SK-N-SH treated with all-trans-retinoic acid at 6 μM for 48 hours (cell line): ENCODE results near the gene CEP164.

Experiments used
- ATAC-seq: fragments of 200-7000 bp; cut with Tn5 transposase; 3 replicates; pipeline ENCODE4 v1.9.1; 2020; ENCODE audit warnings: mild to moderate bottlenecking, moderate library complexity
- ARNTL ChIP-seq: fragments of 450-650 bp; formaldehyde crosslinking; IDR thresholded peaks from 2 replicates; pipeline ENCODE4 v1.5.0; 2020; ENCODE audit warnings: low read depth, mild to moderate bottlenecking, moderate library complexity, borderline replicate concordance
- BACH2 ChIP-seq: fragments of 250-450 bp; sonication (Bioruptor Pico); IDR thresholded peaks from 2 replicates; pipeline ENCODE4 v1.9.0; 2021; ENCODE audit warnings: mild to moderate bottlenecking, borderline replicate concordance
- CSDC2 ChIP-seq: fragments of 250-450 bp; sonication (Bioruptor Pico); IDR thresholded peaks from 2 replicates; pipeline ENCODE4 v1.5.0; 2020; ENCODE audit warnings: mild to moderate bottlenecking, moderate library complexity
- ESRRG ChIP-seq: fragments of 250-450 bp; sonication (Bioruptor Pico); IDR thresholded peaks from 2 replicates; pipeline ENCODE4 v1.6.1; 2021; ENCODE audit warnings: mild to moderate bottlenecking
- GLIS3 ChIP-seq: fragments of 250-450 bp; sonication (Bioruptor Pico); IDR thresholded peaks from 2 replicates; pipeline ENCODE4 v1.5.0; 2020; ENCODE audit warnings: mild to moderate bottlenecking, moderate library complexity
- ISL1 ChIP-seq: fragments of 250-450 bp; sonication (Bioruptor Pico); IDR thresholded peaks from 2 replicates; pipeline ENCODE4 v2.1.2; 2022; ENCODE audit warnings: mild to moderate bottlenecking, moderate library complexity
- OSR1 ChIP-seq: fragments of 250-450 bp; sonication (Bioruptor Pico); IDR thresholded peaks from 2 replicates; pipeline ENCODE4 v1.8.0; 2022; ENCODE audit warnings: moderate library complexity, mild to moderate bottlenecking, inconsistent platforms
- PPARA ChIP-seq: fragments of 250-450 bp; sonication (Bioruptor Pico); IDR thresholded peaks from 2 replicates; pipeline ENCODE4 v1.5.0; 2020; ENCODE audit warnings: mild to moderate bottlenecking, borderline replicate concordance
- RARB ChIP-seq: fragments of 250-450 bp; sonication (Bioruptor Pico); IDR thresholded peaks from 2 replicates; pipeline ENCODE4 v1.8.0; 2021; ENCODE audit warnings: mild to moderate bottlenecking, moderate library complexity
- SNAI2 ChIP-seq: fragments of 250-450 bp; sonication (Bioruptor Pico); IDR thresholded peaks from 2 replicates; pipeline ENCODE4 v1.5.0; 2020; ENCODE audit warnings: mild to moderate bottlenecking, moderate library complexity
- TCF4 ChIP-seq: fragments of 250-450 bp; sonication (Bioruptor Pico); IDR thresholded peaks from 2 replicates; pipeline ENCODE4 v1.8.0; 2021; ENCODE audit warnings: mild to moderate bottlenecking, moderate library complexity, borderline replicate concordance
- TOX ChIP-seq: fragments of 250-450 bp; sonication (Bioruptor Pico); IDR thresholded peaks from 2 replicates; pipeline ENCODE4 v1.8.0; 2021; ENCODE audit warnings: mild to moderate bottlenecking, moderate library complexity, borderline replicate concordance
- ZC3H10 ChIP-seq: fragments of 250-450 bp; sonication (Bioruptor Pico); IDR thresholded peaks from 2 replicates; pipeline ENCODE4 v1.5.1; 2021; ENCODE audit warnings: mild to moderate bottlenecking, moderate library complexity
- ZFP3 ChIP-seq: fragments of 250-450 bp; sonication (Bioruptor Pico); IDR thresholded peaks from 2 replicates; pipeline ENCODE4 v1.5.0; 2020; ENCODE audit warnings: mild to moderate bottlenecking, moderate library complexity
- ZFP30 ChIP-seq: fragments of 450-650 bp; formaldehyde crosslinking; IDR thresholded peaks from 2 replicates; pipeline ENCODE4 v1.5.0; 2022; ENCODE audit warnings: mild to moderate bottlenecking, moderate library complexity
- ZNF565 ChIP-seq: fragments of 450-650 bp; formaldehyde crosslinking; conservative IDR thresholded peaks from 2 replicates; pipeline ENCODE4 v1.5.0; 2020; ENCODE audit warnings: low read depth, mild to moderate bottlenecking, moderate library complexity
- ZNF70 ChIP-seq: fragments of 450-650 bp; formaldehyde crosslinking; IDR thresholded peaks from 2 replicates; pipeline ENCODE4 v1.5.0; 2020; ENCODE audit warnings: mild to moderate bottlenecking, moderate library complexity
- TF ChIP-seq, protein P1 (sequence below): fragments of 250-450 bp; sonication (Bioruptor Pico); IDR thresholded peaks from 2 replicates; pipeline ENCODE4 v1.8.0; 2020; ENCODE audit warnings: mild to moderate bottlenecking, moderate library complexity, borderline replicate concordance
- TF ChIP-seq, protein P2 (sequence below): fragments of 250-450 bp; sonication (Bioruptor Pico); IDR thresholded peaks from 2 replicates; pipeline ENCODE4 v1.5.0; 2020; ENCODE audit warnings: mild to moderate bottlenecking, moderate library complexity
- TF ChIP-seq, protein P3 (sequence below): fragments of 250-450 bp; sonication (Bioruptor Pico); IDR thresholded peaks from 2 replicates; pipeline ENCODE4 v1.5.1; 2020; ENCODE audit warnings: low read depth, mild to moderate bottlenecking, moderate library complexity
- TF ChIP-seq, protein P4 (sequence below): fragments of 250-450 bp; sonication (Bioruptor Pico); IDR thresholded peaks from 2 replicates; pipeline ENCODE4 v1.8.0; 2021; ENCODE audit warnings: low read depth, mild to moderate bottlenecking, moderate library complexity, borderline replicate concordance
- TF ChIP-seq, protein P5 (sequence below): fragments of 250-450 bp; sonication (Bioruptor Pico); IDR thresholded peaks from 2 replicates; pipeline ENCODE4 v1.5.1; 2021; ENCODE audit warnings: mild to moderate bottlenecking, moderate library complexity

CEP164 gene

DNA sequence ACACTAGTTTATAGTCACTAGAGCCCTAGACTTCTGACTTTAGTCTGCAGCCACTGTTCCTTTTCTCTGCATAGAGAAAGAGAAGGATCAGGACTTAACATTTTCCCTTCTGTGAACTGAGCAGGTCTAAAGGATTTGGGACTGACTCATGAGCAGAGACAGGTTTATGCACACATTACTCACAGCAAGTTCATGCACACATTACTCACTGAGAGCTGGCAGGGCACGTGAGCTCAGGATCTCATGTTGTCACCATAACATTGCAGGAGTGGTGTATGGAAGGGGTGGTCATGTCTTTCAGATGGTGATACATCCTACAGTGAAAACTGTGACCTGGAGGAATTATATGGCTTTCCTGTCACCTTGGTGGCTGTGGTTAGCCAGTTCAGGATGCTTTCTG lies 56.4 kb downstream of the CEP164 start:
- no peak for TF ChIP-seq BACH2 (CRISPR knock-in tag)
- TF ChIP-seq, protein P1, sequence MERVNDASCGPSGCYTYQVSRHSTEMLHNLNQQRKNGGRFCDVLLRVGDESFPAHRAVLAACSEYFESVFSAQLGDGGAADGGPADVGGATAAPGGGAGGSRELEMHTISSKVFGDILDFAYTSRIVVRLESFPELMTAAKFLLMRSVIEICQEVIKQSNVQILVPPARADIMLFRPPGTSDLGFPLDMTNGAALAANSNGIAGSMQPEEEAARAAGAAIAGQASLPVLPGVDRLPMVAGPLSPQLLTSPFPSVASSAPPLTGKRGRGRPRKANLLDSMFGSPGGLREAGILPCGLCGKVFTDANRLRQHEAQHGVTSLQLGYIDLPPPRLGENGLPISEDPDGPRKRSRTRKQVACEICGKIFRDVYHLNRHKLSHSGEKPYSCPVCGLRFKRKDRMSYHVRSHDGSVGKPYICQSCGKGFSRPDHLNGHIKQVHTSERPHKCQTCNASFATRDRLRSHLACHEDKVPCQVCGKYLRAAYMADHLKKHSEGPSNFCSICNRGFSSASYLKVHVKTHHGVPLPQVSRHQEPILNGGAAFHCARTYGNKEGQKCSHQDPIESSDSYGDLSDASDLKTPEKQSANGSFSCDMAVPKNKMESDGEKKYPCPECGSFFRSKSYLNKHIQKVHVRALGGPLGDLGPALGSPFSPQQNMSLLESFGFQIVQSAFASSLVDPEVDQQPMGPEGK: no peak
- TF ChIP-seq ESRRG (CRISPR knock-in tag): no peak
- TF ChIP-seq ISL1 (CRISPR knock-in tag): no peak
- no peak for TF ChIP-seq CSDC2 (CRISPR knock-in tag)
- TF ChIP-seq ZFP3 (CRISPR knock-in tag): no peak
- TF ChIP-seq SNAI2 (CRISPR knock-in tag): no peak
- TF ChIP-seq TOX (CRISPR knock-in tag): no peak
- no peak for TF ChIP-seq PPARA (CRISPR knock-in tag)
- TF ChIP-seq, protein P2, sequence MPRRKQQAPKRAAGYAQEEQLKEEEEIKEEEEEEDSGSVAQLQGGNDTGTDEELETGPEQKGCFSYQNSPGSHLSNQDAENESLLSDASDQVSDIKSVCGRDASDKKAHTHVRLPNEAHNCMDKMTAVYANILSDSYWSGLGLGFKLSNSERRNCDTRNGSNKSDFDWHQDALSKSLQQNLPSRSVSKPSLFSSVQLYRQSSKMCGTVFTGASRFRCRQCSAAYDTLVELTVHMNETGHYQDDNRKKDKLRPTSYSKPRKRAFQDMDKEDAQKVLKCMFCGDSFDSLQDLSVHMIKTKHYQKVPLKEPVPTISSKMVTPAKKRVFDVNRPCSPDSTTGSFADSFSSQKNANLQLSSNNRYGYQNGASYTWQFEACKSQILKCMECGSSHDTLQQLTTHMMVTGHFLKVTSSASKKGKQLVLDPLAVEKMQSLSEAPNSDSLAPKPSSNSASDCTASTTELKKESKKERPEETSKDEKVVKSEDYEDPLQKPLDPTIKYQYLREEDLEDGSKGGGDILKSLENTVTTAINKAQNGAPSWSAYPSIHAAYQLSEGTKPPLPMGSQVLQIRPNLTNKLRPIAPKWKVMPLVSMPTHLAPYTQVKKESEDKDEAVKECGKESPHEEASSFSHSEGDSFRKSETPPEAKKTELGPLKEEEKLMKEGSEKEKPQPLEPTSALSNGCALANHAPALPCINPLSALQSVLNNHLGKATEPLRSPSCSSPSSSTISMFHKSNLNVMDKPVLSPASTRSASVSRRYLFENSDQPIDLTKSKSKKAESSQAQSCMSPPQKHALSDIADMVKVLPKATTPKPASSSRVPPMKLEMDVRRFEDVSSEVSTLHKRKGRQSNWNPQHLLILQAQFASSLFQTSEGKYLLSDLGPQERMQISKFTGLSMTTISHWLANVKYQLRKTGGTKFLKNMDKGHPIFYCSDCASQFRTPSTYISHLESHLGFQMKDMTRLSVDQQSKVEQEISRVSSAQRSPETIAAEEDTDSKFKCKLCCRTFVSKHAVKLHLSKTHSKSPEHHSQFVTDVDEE (CRISPR knock-in tag): no peak
- TF ChIP-seq, protein P3, sequence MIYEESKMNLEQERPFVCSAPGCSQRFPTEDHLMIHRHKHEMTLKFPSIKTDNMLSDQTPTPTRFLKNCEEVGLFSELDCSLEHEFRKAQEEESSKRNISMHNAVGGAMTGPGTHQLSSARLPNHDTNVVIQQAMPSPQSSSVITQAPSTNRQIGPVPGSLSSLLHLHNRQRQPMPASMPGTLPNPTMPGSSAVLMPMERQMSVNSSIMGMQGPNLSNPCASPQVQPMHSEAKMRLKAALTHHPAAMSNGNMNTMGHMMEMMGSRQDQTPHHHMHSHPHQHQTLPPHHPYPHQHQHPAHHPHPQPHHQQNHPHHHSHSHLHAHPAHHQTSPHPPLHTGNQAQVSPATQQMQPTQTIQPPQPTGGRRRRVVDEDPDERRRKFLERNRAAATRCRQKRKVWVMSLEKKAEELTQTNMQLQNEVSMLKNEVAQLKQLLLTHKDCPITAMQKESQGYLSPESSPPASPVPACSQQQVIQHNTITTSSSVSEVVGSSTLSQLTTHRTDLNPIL (CRISPR knock-in tag): no peak
- no peak for TF ChIP-seq ARNTL (CRISPR knock-in tag)
- no peak for TF ChIP-seq OSR1 (CRISPR knock-in tag)
- TF ChIP-seq ZFP30: no peak
- TF ChIP-seq ZNF565 (CRISPR knock-in tag): no peak
- TF ChIP-seq, protein P4, sequence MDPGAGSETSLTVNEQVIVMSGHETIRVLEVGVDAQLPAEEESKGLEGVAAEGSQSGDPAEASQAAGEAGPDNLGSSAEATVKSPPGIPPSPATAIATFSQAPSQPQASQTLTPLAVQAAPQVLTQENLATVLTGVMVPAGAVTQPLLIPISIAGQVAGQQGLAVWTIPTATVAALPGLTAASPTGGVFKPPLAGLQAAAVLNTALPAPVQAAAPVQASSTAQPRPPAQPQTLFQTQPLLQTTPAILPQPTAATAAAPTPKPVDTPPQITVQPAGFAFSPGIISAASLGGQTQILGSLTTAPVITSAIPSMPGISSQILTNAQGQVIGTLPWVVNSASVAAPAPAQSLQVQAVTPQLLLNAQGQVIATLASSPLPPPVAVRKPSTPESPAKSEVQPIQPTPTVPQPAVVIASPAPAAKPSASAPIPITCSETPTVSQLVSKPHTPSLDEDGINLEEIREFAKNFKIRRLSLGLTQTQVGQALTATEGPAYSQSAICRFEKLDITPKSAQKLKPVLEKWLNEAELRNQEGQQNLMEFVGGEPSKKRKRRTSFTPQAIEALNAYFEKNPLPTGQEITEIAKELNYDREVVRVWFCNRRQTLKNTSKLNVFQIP (CRISPR knock-in tag): no peak
- no peak for TF ChIP-seq ZNF70 (CRISPR knock-in tag)
- peak; percentile 85 for ATAC-seq

DNA sequence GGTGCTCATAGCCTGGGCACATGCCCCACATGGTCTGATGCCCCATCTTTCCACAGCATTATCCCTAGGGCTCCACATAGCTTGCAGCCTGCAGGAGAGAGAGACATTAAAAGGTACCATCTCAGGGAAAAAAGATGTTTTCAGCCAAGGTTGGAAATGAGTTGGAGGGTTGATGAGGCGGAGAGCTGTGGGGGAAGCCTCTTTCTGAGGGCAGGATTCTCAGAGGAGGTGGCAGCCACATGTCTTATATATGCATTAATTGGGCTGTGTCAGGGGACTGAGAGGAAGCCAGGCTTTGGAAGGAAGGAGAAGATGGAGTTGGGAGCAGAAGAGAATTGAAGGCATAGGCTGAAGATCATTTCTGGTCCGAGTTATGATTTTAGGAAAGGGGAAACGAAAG lies 57.8 kb downstream of the CEP164 start:
- TF ChIP-seq ESRRG (CRISPR knock-in tag) (no peak), TCF4 (no peak), TOX (CRISPR knock-in tag) (no peak), ZC3H10 (CRISPR knock-in tag) (no peak), ISL1 (CRISPR knock-in tag) (no peak), PPARA (CRISPR knock-in tag) (no peak), SNAI2 (CRISPR knock-in tag) (no peak), ARNTL (CRISPR knock-in tag) (no peak), ZNF565 (CRISPR knock-in tag) (no peak), RARB (CRISPR knock-in tag) (no peak), GLIS3 (no peak)
- TF ChIP-seq, protein P4 (CRISPR knock-in tag): no peak
- TF ChIP-seq, protein P5, sequence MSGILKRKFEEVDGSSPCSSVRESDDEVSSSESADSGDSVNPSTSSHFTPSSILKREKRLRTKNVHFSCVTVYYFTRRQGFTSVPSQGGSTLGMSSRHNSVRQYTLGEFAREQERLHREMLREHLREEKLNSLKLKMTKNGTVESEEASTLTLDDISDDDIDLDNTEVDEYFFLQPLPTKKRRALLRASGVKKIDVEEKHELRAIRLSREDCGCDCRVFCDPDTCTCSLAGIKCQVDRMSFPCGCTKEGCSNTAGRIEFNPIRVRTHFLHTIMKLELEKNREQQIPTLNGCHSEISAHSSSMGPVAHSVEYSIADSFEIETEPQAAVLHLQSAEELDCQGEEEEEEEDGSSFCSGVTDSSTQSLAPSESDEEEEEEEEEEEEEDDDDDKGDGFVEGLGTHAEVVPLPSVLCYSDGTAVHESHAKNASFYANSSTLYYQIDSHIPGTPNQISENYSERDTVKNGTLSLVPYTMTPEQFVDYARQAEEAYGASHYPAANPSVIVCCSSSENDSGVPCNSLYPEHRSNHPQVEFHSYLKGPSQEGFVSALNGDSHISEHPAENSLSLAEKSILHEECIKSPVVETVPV (CRISPR knock-in tag): no peak
- TF ChIP-seq, protein P1: no peak
- TF ChIP-seq, protein P3 (CRISPR knock-in tag): no peak
- no peak for ATAC-seq
